Neutrophil (primary cell): Measurements from ENCODE around the gene LRRTM4.

ENCODE experiments used
- H3K27ac ChIP-seq: fragments of 200-600 bp; sonication (generic); 2 replicates; pipeline ENCODE4 v1.5.1; 2016; ENCODE audit warnings: mild to moderate bottlenecking, moderate library complexity
- H3K27me3 ChIP-seq: fragments of 200-600 bp; sonication (generic); 2 replicates; pipeline ENCODE4 v1.6.0; 2016; ENCODE audit warnings: mild to moderate bottlenecking
- H3K36me3 ChIP-seq: fragments of 200-600 bp; sonication (generic); 2 replicates; pipeline ENCODE4 v1.5.1; 2017
- H3K4me1 ChIP-seq, 2 experiments: fragments of 200-600 bp in 1 of 2; sonication (generic) in 1 of 2; 1 replicate in 1 of 2; 2 replicates in 1 of 2; pipeline versions ENCODE4 v1.5.1 to v1.6.1; 2013 to 2016; ENCODE audit warnings: low read depth in 1 of 2, low read length in 1 of 2, mild to moderate bottlenecking in 1 of 2, moderate library complexity in 1 of 2; ENCODE audit not compliant: control insufficient read depth in 1 of 2, insufficient read depth in 1 of 2
- H3K4me3 ChIP-seq, 2 experiments: fragments of 200-600 bp in 1 of 2; sonication (generic) in 1 of 2; 1 replicate in 1 of 2; 2 replicates in 1 of 2; pipeline ENCODE4 v1.5.1; 2013 to 2016; ENCODE audit warnings: low read depth in 1 of 2, low read length in 1 of 2, mild to moderate bottlenecking in 1 of 2, moderate library complexity in 1 of 2
- H3K9me3 ChIP-seq: fragments of 200-600 bp; sonication (generic); 2 replicates; pipeline ENCODE4 v1.5.1; 2016
- TF ChIP-seq, protein P1 (sequence below): fragments of 200-600 bp; sonication (generic); IDR thresholded peaks from 2 replicates; pipeline ENCODE4 v1.5.1; 2016; ENCODE audit warnings: antibody characterized with exemption

The LRRTM4 gene

GRCh38 chr2:77507657-77508056 is 14.5 kb downstream of the LRRTM4 start:
- TF ChIP-seq, protein P1, sequence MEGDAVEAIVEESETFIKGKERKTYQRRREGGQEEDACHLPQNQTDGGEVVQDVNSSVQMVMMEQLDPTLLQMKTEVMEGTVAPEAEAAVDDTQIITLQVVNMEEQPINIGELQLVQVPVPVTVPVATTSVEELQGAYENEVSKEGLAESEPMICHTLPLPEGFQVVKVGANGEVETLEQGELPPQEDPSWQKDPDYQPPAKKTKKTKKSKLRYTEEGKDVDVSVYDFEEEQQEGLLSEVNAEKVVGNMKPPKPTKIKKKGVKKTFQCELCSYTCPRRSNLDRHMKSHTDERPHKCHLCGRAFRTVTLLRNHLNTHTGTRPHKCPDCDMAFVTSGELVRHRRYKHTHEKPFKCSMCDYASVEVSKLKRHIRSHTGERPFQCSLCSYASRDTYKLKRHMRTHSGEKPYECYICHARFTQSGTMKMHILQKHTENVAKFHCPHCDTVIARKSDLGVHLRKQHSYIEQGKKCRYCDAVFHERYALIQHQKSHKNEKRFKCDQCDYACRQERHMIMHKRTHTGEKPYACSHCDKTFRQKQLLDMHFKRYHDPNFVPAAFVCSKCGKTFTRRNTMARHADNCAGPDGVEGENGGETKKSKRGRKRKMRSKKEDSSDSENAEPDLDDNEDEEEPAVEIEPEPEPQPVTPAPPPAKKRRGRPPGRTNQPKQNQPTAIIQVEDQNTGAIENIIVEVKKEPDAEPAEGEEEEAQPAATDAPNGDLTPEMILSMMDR = no peak
- H3K9me3 ChIP-seq = no peaks in the 10 kb centered on the region
- H3K4me3 ChIP-seq = no peak overlapping the region
- H3K4me1 ChIP-seq = no peaks in the 10 kb centered on the region
- H3K36me3 ChIP-seq = no peaks in the 10 kb centered on the region
- no peaks in the 10 kb centered on the region for H3K27me3 ChIP-seq
- no peak overlapping the region for H3K27ac ChIP-seq

DNA sequence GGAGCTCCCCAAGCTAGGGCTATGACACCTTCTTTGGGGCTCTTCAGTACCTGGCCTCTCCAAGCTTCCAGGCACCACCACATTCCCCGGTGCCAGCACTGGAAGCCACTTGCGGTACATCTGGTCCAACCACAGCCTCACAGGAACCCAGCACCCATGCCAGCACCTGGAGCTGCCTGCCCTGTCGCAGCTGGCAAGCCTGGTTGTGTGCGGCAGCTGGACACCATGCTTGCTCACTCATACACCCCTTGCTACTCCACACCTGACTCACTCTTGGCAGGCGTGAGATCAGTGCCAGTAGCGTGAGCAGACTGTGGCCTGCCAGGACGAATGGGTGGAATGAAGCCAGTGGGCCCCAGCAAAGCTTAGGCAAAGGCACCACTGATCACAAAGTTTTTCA is 34.0 kb downstream of the LRRTM4 start:
- Histone ChIP-seq H3K4me3 (no peak overlapping the region), H3K27me3 (no peaks in the 10 kb centered on the region), H3K27ac (no peak overlapping the region), H3K36me3 (no peaks in the 10 kb centered on the region), H3K9me3 (no peaks in the 10 kb centered on the region), H3K4me1 (no peaks in the 10 kb centered on the region)
- TF ChIP-seq, protein P1 = no peak

DNA sequence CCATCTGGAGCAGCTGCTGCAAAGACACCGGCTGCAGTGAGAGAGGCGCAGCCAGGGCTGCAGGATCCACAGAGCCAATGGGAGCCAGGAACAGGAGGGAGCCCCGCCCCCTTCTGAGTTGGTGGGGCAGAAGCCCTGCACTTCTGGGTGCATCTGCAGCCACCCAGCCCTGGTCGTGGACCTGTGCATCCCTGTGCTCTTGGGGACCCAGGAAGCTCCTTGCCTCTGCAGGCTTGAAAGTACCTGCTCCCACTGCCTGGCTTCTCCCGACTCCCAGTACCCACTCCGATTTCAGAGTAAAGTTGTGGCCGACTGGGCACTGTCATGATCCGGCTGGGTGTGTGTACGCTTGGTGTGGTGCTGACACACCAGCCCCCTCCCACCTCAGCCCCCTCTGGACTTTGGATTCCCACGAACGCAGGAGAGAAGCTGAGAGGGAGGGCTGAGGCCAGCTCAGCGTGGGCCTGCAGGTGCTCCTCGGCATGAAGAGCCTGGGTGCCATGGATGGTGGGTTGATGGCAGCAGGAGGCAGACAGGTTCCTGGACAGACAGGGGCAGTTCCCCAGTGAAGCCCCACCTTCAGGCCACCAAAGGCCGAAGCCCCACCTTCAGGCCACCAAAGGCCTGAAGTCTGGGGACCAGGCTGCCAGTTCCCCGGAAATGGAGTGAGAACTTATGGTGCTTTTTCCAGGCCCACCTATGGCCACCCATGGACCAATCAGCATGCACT is 34.9 kb downstream of the LRRTM4 start:
- TF ChIP-seq, protein P1 = no peak
- Histone ChIP-seq H3K27ac (no peak overlapping the region), H3K4me1 (no peaks in the 10 kb centered on the region), H3K4me3 (no peak overlapping the region), H3K27me3 (no peaks in the 10 kb centered on the region), H3K36me3 (no peaks in the 10 kb centered on the region), H3K9me3 (no peaks in the 10 kb centered on the region)

GRCh38 chr2:77484026-77484425 is 38.1 kb downstream of the LRRTM4 start:
- TF ChIP-seq, protein P1 = no peak
- no peak overlapping the region for H3K4me3 ChIP-seq
- H3K36me3 ChIP-seq = no peaks in the 10 kb centered on the region
- no peaks in the 10 kb centered on the region for H3K27me3 ChIP-seq
- H3K9me3 ChIP-seq = no peaks in the 10 kb centered on the region
- H3K4me1 ChIP-seq = no peaks in the 10 kb centered on the region
- no peak overlapping the region for H3K27ac ChIP-seq

DNA sequence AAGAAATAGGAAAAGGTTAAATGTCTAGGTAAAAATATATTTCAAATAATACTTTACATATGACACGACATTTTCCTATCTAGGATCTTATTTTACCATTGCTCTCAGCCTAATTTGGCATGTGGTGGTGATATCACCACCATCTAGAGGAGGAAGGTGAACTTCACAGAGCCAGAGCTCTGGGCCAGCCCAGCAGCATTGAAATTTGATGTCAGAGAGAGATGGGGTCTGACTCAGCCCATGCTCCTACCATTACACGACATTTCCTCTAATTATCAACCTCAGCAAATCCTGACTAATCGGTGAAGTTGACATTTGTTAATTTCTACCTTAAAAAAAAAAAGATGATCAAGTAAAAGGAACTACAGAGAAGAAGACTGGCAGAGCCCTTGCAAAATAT is 42.3 kb downstream of the LRRTM4 start:
- TF ChIP-seq, protein P1 = no peak
- no peaks in the 10 kb centered on the region for H3K36me3 ChIP-seq
- no peak overlapping the region for H3K4me3 ChIP-seq
- no peaks in the 10 kb centered on the region for H3K9me3 ChIP-seq
- H3K27me3 ChIP-seq = no peaks in the 10 kb centered on the region
- no peaks in the 10 kb centered on the region for H3K4me1 ChIP-seq
- H3K27ac ChIP-seq = no peak overlapping the region
